GM21447 (cell line): Measurements from ENCODE around the gene OGDH.

ENCODE experiments used
- ATAC-seq: cut with Tn5 transposase; IDR thresholded peaks from one replicate; pipeline ENCODE4 v1.9.1; 2021; ENCODE audit not compliant: unreplicated experiment

OGDH gene

DNA sequence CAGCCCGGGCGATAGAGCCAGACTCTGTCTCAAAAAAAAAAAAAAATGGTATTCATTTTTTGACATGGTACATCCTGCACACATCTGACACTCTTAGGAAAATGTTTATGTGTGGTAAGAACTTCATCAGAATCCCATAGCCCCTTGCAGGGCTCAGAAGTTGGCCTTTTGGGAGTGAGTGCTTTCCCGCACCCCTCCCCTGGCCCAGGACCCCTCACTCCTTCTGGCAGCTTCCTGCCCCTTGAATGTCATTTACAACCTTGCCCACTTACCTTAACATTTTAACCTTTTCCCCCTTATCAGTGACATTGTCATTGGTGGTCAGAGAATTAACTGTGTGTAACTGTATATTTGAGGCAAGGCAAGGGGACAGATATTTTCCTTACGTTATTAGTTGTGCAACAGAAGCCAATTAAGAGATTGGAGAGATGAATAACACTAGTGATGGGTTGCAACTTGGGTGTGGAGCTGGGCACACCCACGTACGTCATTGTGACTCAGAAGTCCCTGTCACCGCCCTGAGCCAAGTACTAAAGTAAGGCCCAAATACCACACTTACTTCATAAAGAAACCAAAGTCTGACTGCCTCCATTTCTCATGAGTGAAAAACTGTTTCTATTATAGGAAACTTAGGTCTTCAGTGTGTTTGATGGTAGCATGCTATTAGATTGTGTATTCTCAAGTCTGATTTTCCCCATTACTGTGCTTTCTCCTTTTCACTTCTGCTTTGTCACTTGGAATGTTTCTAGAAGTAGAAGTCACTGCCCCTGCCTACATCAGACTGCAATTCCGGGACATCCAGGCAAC lies 31.6 kb downstream of the OGDH start:
- peak; percentile 55 for ATAC-seq

DNA sequence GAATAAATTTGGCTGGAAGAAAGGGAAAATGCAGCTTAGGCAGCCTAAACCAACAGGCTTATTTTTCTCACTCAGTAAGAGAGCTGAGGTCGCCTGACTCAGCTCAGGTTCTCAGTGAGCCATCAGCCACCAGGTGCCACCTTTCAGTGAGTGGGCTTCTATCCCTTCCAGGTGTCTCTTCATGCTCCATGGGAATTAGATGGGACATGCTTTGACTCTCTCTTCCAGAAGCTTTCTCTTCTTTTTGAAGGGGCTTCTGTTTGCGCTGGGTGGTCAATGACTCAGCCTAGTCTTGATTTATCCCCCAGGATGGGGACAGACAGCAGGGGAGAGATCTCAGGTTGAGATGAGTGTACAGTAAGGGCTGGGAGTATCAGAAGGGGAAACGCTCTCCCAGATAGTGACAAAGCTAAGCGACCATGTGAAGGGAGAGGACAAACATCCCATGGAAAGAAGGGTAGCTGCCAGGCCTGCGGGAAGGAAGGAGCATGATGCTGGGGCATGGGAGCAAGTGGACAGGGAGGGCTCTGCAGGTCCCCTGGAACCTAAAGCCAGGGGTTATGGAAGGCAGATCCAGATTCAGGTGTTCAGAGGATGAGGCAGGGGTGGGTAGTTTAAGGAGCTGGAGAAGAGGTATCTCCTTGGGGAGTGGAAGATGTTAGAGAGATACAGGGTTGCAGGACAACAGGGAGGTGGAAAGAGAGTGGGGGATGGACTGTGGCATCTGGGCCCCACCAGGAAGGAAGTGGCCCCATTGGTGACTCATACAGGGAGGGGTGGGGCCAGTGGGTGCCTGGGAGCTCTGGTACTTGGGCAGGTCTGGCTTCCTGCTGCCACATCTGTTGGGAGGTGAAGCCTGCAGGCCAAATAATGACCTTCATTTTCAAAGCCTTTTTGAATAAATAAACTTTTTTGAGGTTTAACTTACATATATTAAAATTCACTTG lies 32.5 kb downstream of the OGDH start:
- ATAC-seq = peak; percentile 68

GRCh38 chr7:44639671-44640321 lies 33.4 kb downstream of the OGDH start:
- no peak for ATAC-seq

DNA sequence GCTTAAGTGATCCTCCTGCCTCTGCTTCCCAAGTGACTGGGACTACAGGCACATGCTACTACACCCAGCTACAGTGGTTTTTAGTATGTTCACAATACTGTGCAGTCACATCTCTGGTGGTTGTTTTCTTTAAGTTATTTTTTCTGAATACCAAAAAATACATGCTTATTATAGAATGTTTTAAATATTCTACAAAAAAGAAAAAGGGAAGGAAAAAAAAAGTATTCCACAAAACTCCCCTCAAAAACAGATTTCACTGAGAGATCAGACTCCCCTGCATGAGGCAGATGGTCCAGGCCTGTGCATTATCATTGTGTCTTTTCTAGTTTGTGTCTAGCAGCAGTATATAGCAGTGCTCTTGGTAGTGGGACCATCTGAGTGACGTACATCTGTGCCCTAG lies 36.8 kb downstream of the OGDH start:
- no peak for ATAC-seq

GRCh38 chr7:44645254-44645653 lies 38.8 kb downstream of the OGDH start:
- no peak for ATAC-seq

DNA sequence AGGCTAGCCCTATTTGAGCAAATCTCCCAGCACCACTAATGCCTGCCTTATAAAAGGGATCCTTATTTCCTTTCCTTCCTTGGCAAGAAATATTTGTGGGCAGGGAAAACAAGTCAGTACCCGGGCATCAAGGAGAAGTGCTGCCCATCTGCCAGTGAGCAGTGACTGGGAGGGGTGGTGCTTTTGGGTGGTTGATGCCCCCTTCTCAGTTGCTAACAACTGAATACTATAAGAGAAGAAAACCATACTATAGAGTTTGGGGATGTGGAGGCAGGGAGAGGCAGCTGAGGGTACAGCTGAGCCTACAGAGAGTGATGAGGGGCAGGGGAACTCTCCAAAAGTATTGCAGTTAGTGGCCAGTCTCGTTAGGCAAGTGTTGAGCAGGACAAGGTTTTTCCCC lies 39.3 kb downstream of the OGDH start:
- no peak for ATAC-seq

GRCh38 chr7:44646176-44646920 lies 39.9 kb downstream of the OGDH start:
- ATAC-seq = no peak

- no peak for ATAC-seq
Observed at GRCh38 chr7:44646921-44647636, 40.7 kb downstream of the OGDH start.

DNA sequence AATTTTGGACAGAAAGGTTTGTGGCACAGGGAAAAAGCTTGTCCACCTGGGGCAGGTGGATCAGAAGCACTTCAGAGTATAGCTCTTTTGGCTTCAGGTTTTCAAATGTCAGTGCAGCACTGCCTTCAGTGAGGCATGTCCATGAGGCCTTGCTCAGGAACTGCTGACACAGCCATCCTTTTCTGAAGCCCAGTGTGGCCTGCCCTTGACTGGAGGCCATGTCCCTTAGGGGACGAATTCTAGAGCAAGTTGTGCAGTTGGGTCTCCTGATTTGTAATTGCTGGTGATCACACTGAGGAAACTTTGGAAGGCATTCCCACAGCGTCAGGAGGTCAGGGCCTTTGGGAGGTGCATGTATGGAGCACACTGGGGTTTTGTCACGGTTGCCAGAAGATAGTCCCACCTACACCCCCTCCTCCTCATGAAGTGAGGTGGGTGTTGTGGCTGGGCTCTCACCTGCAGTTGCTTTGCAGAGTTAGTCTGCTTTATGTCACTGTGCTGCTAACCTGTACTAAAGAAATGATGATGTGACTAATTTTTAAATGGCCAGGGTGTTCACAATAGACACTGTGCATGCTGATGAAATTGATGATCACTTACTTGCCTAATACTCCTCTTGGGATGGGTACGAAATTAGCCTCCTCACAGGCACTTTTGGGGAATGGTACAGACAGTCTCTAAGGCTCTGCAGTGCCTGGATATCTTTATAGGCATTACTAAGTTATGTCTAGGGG lies 41.7 kb downstream of the OGDH start:
- no peak for ATAC-seq

GRCh38 chr7:44650242-44650641 lies 43.8 kb downstream of the OGDH start:
- ATAC-seq = no peak

GRCh38 chr7:44650772-44651171 lies 44.3 kb downstream of the OGDH start:
- no peak for ATAC-seq

DNA sequence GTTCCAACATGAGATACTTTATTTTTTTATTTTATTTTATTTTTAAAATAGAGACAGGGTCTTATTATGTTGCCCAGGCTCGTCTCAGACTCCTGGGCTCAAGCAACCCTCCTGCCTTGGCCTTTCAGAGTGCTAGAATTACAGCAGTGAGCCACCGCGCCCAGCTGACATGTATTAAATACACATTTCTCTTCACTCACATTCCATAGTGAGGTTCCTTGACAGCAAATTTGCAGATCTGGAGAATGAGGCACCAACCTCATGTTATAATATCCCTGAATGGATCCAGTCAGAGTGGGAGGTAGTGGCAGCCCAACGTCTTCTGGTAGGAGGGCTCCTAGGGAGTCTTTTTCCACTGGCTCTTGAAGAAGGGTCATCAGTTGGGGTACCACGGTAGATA lies 46.1 kb downstream of the OGDH start:
- ATAC-seq = no peak

DNA sequence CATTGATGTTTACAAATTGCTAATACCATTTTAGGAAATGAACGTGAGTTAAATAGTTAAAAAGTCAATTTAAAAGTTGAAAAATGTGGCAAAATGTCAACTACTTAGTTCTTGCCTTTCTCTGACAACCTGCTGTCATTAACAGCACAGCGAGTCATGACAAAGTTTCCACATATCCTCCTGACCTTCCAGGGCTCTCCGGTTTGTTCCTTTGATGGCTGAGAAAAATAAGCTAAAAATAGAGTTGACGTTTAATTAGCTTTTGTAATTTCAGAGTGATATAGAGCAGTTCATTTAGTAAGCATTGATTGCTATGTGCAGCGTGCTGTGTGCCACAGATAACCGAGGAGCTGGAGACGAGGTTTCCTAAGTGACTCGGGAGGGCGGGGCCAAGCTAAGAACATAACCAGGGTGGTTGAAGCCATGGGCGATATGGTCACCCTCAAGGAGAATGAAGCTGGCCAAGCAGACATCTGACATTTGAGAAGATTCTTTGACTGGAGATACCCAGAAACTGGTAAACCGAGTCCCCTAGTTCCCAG lies 47.9 kb downstream of the OGDH start:
- ATAC-seq = no peak

- ATAC-seq = no peak
Observed at GRCh38 chr7:44655341-44655740, 48.9 kb downstream of the OGDH start.

DNA sequence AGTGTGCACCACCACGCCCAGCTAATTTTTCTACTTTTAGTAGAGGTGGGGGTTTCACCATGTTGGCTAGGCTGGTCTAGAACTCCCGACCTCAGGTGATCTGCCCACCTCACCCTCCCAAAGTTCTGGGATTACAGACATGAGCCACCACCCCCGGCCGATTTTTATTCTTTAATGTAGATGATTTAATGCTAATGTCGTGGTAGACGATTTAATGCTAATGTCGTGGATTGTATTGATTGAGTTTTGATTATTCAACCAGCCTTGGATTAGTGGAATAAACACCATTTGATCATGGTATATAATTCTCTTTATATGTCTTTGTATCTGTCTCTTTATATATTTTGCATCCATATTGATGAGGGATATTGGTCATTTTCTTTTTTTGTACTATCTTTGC lies 52.6 kb downstream of the OGDH start:
- ATAC-seq = no peak

GRCh38 chr7:44661233-44661632 lies 54.8 kb downstream of the OGDH start:
- ATAC-seq = no peak

DNA sequence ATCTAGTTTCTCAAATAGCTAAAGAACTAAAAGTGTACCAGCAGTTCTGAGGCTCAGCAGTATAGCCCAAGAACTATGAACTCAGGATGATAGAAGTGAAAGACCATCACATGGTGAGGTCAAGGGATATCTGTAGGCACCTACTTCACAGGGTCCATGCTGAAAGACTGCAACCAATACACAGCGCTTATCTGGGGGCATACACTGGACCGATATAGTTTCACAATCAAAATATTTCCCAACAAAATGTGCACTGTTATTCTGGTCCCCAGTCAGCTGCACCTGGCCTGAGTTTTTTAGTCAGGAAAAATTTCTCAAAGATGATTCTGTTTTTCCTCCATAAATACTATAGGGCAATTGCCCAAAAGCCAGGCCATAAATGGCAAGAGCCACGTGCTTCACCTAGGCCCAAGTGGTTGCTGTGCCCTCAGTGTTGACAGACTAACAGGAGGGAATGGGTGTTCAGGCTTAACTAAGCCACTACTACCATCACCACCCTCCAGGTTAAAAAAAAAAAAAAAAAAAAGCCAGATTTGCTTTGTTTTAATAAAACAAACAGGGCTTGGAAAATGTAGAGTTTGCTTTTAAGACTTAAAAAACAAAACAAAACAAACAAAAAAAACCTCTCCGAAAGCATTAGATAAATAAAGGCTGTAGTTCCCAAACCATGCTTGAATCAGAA lies 58.5 kb downstream of the OGDH start:
- no peak for ATAC-seq

DNA sequence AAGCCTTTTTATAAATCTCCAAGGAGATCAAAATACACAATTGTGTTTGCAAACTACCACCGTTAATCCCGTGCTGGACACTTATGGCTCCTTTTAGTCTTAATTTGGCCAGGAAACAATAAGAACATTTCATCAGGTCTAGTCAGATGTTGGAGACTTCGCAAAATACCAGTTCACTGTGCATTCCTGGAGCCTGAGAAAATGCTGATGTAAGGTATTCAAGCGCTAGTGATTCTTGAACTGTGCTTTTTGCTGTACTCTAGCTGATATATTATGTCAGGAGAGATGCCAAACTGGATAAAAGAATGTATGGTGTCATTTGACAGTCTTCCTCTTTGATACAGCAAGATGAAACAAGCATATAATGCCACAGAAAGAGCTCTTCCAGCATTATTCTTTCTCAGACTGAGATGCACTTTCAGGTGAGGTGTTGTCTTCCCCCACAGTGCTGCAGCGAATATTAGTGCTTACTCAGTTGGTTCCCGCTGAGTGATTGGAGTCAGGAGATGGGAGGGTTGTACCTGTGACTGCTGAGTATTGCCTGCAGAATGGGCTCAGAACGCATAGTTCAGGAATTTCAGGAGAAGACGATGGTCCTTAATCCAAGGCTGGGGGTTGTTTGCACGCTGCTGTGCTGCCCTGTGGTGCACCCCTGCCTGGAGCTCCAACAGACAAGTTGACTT lies 59.2 kb downstream of the OGDH start:
- no peak for ATAC-seq
